Hematopoietic multipotent progenitor cell treated with erythropoietin and hydrocortisone succinate and interleukin-3 and kit ligand, for 15 days (in vitro differentiated cells): ENCODE results near the gene SLC22A31.

Source experiments
- DNase-seq: peaks from one replicate; pipeline ENCODE4 v3.0.0-alpha.2; 2015; ENCODE audit warnings: low spot score

SLC22A31 gene

GRCh38 chr16:89164847-89165680 lies 35.3 kb downstream of the SLC22A31 start:
- DNase-seq, result no peak

GRCh38 chr16:89164436-89164835 lies 35.9 kb downstream of the SLC22A31 start:
- DNase-seq, result no peak

- no peak for DNase-seq
Measured at GRCh38 chr16:89163297-89163696, 37.0 kb downstream of the SLC22A31 start.

- no peak for DNase-seq
Measured at GRCh38 chr16:89161763-89162713, 38.3 kb downstream of the SLC22A31 start.

- no peak for DNase-seq
Measured at GRCh38 chr16:89160977-89161701, 39.2 kb downstream of the SLC22A31 start.

- DNase-seq, result no peak
Measured at GRCh38 chr16:89159850-89160354, 40.4 kb downstream of the SLC22A31 start.

- no peak for DNase-seq
Measured at GRCh38 chr16:89159066-89159849, 41.1 kb downstream of the SLC22A31 start.

GRCh38 chr16:89157778-89158177 lies 42.6 kb downstream of the SLC22A31 start:
- no peak for DNase-seq

GRCh38 chr16:89156740-89157645 lies 43.3 kb downstream of the SLC22A31 start:
- DNase-seq, result no peak

- DNase-seq, result no peak
Measured at GRCh38 chr16:89155851-89156739, 44.2 kb downstream of the SLC22A31 start.

GRCh38 chr16:89155184-89155679 lies 45.1 kb downstream of the SLC22A31 start:
- DNase-seq, result no peak

- DNase-seq, result no peak
Measured at GRCh38 chr16:89154390-89155183, 45.8 kb downstream of the SLC22A31 start.

GRCh38 chr16:89153848-89154271 lies 46.5 kb downstream of the SLC22A31 start:
- no peak for DNase-seq

- DNase-seq, result no peak
Measured at GRCh38 chr16:89152831-89153700, 47.3 kb downstream of the SLC22A31 start.

- no peak for DNase-seq
Measured at GRCh38 chr16:89150981-89151380, 49.4 kb downstream of the SLC22A31 start.

GRCh38 chr16:89150090-89150835 lies 50.1 kb downstream of the SLC22A31 start:
- no peak for DNase-seq
